Keratinocyte (primary cell): ENCODE results near the gene HCN2. TPM values are rescaled to one million over a fixed set of nuclear protein-coding genes. Genes with fewer than 3 reads are reported as not detected.

Experiments
- DNase-seq: peaks from one replicate; pipeline ENCODE4 v3.0.0-alpha.2; 2011; ENCODE audit warnings: low read depth, missing footprints, low spot score
- FAIRE-seq: peaks from 2 replicates; lab custom pipeline; 2011; peaks lifted over from hg19 to GRCh38; lab: Jason Lieb, UNC
- H2AFZ ChIP-seq: 2 replicates; pipeline ENCODE4 v1.6.0; 2012; ENCODE audit warnings: low read length, control low read depth, inconsistent platforms; ENCODE audit not compliant: control insufficient read depth
- H3K27ac ChIP-seq: 2 replicates; pipeline ENCODE4 v1.5.1; 2011; ENCODE audit warnings: low read length; ENCODE audit not compliant: control insufficient read depth, insufficient read depth
- H3K27me3 ChIP-seq: 3 replicates; pipeline ENCODE4 v1.6.0; 2011; ENCODE audit warnings: low read length; ENCODE audit not compliant: control insufficient read depth, insufficient read depth; ENCODE audit errors: extremely low read depth
- H3K36me3 ChIP-seq, 2 experiments: 2 replicates in 1 of 2; 3 replicates in 1 of 2; pipeline ENCODE4 v1.5.1; 2011; ENCODE audit warnings: low read length in 2 of 2, mild to moderate bottlenecking in 1 of 2; ENCODE audit not compliant: control insufficient read depth in 2 of 2, insufficient read depth in 2 of 2; ENCODE audit errors: extremely low read depth in 1 of 2
- H3K4me1 ChIP-seq: 3 replicates; pipeline ENCODE4 v1.5.1; 2011; ENCODE audit warnings: low read length; ENCODE audit not compliant: control insufficient read depth, insufficient read depth; ENCODE audit errors: extremely low read depth
- H3K4me2 ChIP-seq: 3 replicates; pipeline ENCODE4 v1.6.0; 2011; ENCODE audit warnings: low read depth, low read length; ENCODE audit not compliant: control insufficient read depth, insufficient read depth; ENCODE audit errors: extremely low read depth
- H3K4me3 ChIP-seq, 3 experiments: fragments of 200-600 bp in 1 of 3; sonication (generic) in 1 of 3; 2 replicates in 2 of 3; 3 replicates in 1 of 3; pipeline ENCODE4 v1.5.1; 2011 to 2016; ENCODE audit warnings: low read length in 3 of 3, mild to moderate bottlenecking in 3 of 3, control low read depth in 2 of 3, inconsistent platforms in 1 of 3, low read depth in 1 of 3, mixed read lengths in 1 of 3, mixed run types in 1 of 3, moderate library complexity in 1 of 3; ENCODE audit not compliant: control insufficient read depth in 2 of 3, insufficient read depth in 2 of 3; ENCODE audit errors: extremely low read depth in 1 of 3
- H3K79me2 ChIP-seq: 2 replicates; pipeline ENCODE4 v1.6.0; 2012; ENCODE audit warnings: low read length; ENCODE audit not compliant: control insufficient read depth, insufficient read depth
- H3K9ac ChIP-seq: 3 replicates; pipeline ENCODE4 v1.6.0; 2011; ENCODE audit warnings: low read length; ENCODE audit not compliant: control insufficient read depth, insufficient read depth; ENCODE audit errors: extremely low read depth
- H3K9me1 ChIP-seq: 3 replicates; pipeline ENCODE4 v1.6.0; 2011; ENCODE audit warnings: low read length; ENCODE audit not compliant: control insufficient read depth, insufficient read depth; ENCODE audit errors: extremely low read depth
- H3K9me3 ChIP-seq: 2 replicates; pipeline ENCODE4 v1.5.1; 2012; ENCODE audit warnings: low read depth, low read length; ENCODE audit not compliant: control insufficient read depth
- H4K20me1 ChIP-seq: 3 replicates; pipeline ENCODE4 v1.6.0; 2011; ENCODE audit warnings: low read length; ENCODE audit not compliant: control insufficient read depth, insufficient read depth; ENCODE audit errors: extremely low read depth
- EZH2 ChIP-seq: IDR thresholded peaks from one replicate; pipeline ENCODE4 v1.6.1; 2012; ENCODE audit warnings: inconsistent platforms, mild to moderate bottlenecking, low read length, moderate library complexity
- dilution Hi-C: fragments of 300-500 bp; cut with MboI; formaldehyde crosslinking; loops from one replicate; pipeline ENCODE4 v1.7.0; 2020; ENCODE audit warnings: low sequenced_read_pairs; ENCODE audit not compliant: extremely low pct_ligation_motif_present
- polyA plus RNA-seq, 5 experiments: library from polyadenylated mRNA; depleted of rRNA in 3 of 5; stranded (reverse) in 3 of 5; stranded (forward) in 1 of 5; unstranded in 1 of 5; fragments of >200 nt; gene quantifications; 1 replicate in 1 of 5; 2 replicates in 3 of 5; 3 replicates in 1 of 5; pipeline versions ENCODE4 v1.2.1 to v1.2.3, GENCODE V29; 2011 to 2012; ENCODE audit warnings: missing spikeins in 2 of 5, low read depth in 1 of 5, low replicate concordance in 1 of 5
- TF ChIP-seq, protein P1 (sequence below), 3 experiments: IDR thresholded peaks in 1 of 3; conservative IDR thresholded peaks in 1 of 3; optimal IDR thresholded peaks in 1 of 3; 2 replicates in 2 of 3; 3 replicates in 1 of 3; pipeline versions ENCODE3 to v1.5.1; 2011; ENCODE audit warnings: low read length in 3 of 3, mild to moderate bottlenecking in 3 of 3, moderate library complexity in 2 of 3, control low read depth in 1 of 3, inconsistent platforms in 1 of 3; ENCODE audit not compliant: insufficient read depth in 2 of 3; ENCODE audit errors: extremely low read depth in 1 of 3

HCN2 gene
- polyA plus RNA-seq, 1 donor (not counting 4 experiments of a cell fraction or from before 2014, with no cell fraction given) = 0.13 TPM

DNA sequence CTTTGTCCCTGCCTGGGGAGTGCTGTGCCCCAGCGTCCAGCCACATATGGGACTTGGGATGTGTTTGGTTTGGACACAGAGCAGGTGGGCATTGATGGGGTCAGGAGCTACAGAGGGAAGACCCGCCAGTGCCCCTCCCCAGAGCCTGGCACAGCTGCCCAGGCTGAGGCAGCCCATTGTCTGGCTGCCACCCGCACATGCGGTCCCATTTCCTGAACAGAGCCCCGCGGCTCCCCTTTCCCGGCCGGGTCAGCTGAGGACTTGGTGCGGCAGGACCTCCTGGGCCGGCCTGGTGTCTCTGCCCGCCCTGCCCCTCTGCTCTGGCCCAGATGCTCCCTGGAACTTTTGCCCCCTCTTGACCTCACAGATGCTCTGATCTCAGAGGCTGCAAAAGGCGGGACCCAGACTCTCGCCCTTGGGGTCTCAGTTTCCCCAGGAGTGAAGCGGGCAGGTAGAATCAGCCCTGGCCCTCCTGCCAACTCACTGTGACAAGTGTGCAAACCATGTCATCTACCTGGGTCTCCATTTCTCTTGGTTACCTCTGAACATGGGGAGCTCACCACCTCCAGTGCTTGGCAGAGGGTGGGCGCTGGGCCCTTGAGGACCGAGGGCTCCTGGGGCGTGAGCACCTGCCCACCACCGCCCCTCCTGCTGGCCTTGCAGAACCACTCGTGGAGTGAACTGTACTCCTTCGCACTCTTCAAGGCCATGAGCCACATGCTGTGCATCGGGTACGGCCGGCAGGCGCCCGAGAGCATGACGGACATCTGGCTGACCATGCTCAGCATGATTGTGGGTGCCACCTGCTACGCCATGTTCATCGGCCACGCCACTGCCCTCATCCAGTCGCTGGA is 17.8 kb downstream of the HCN2 start:
- dilution Hi-C loops = no loop called here
- no peaks in the 10 kb centered on the region for H3K9me1 ChIP-seq
- no peak overlapping the region for H3K4me3 ChIP-seq
- H3K4me2 ChIP-seq = no peak overlapping the region
- no peak overlapping the region for H2AFZ ChIP-seq
- FAIRE-seq (no peak), DNase-seq (no peak)
- TF ChIP-seq, protein P1, sequence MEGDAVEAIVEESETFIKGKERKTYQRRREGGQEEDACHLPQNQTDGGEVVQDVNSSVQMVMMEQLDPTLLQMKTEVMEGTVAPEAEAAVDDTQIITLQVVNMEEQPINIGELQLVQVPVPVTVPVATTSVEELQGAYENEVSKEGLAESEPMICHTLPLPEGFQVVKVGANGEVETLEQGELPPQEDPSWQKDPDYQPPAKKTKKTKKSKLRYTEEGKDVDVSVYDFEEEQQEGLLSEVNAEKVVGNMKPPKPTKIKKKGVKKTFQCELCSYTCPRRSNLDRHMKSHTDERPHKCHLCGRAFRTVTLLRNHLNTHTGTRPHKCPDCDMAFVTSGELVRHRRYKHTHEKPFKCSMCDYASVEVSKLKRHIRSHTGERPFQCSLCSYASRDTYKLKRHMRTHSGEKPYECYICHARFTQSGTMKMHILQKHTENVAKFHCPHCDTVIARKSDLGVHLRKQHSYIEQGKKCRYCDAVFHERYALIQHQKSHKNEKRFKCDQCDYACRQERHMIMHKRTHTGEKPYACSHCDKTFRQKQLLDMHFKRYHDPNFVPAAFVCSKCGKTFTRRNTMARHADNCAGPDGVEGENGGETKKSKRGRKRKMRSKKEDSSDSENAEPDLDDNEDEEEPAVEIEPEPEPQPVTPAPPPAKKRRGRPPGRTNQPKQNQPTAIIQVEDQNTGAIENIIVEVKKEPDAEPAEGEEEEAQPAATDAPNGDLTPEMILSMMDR (optimal IDR thresholded peaks at IDR 0.05 in 1 of 3, IDR thresholded peaks at IDR 0.05 in 1 of 3, conservative IDR thresholded peaks at IDR 0.05 in 1 of 3; ENCODE audit: extremely low read depth in 1 of 3, insufficient read depth in 2 of 3, low read length in 3 of 3) = no peak
- no peak for TF ChIP-seq EZH2
- H3K9ac ChIP-seq = no peak overlapping the region
- H4K20me1 ChIP-seq = peaks cover 3% of the 10 kb centered on the region
- H3K4me1 ChIP-seq = peaks cover 18% of the 10 kb centered on the region
- H3K9me3 ChIP-seq = no peaks in the 10 kb centered on the region
- H3K27me3 ChIP-seq = no peaks in the 10 kb centered on the region
- no peaks in the 10 kb centered on the region for H3K79me2 ChIP-seq
- H3K27ac ChIP-seq = no peak overlapping the region
- no peaks in the 10 kb centered on the region for H3K36me3 ChIP-seq

DNA sequence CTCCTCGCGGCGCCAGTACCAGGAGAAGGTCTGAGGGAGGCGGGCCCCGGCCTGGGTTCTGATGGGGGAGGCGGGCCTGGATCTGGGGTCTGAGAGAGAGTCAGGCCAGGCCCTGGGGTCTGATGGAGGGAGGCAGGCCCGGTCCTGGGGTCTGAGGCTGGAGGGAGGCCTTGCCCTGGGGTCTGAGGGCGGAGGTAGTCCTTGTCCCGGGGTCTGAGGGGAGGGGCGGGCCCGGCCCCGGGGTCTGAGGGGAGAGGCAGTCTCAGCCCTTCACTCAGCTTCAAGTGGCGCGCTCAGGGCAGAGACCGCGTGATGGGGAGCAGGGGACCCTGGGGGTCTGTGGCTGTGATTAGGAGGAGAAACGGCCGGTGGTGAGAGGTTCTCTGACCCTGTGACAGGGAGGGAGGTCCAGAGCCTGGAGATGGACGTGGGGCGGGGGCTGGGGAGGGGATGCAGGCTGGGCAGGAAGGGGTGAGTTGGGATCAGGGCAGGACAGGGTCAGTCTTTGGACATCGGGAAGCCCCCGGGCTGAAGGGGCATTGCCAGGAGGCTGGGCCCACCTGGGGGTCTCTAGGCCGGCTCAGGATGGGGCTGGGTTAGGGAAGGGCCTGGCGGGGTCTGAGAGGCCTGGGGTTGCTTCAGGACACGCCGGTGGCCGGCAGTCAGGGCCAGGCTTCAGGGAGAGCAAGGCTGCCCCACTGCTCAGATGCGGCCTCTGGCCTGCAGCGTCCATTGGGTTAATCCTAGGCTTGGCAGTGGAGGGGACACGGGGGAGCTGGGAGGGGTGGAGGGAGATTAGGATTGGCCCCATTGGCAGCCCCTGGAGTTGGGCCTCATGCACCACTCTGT is 18.7 kb downstream of the HCN2 start:
- no peaks in the 10 kb centered on the region for H3K9me1 ChIP-seq
- H3K4me1 ChIP-seq = peaks cover 18% of the 10 kb centered on the region
- H3K27me3 ChIP-seq = no peaks in the 10 kb centered on the region
- H3K9ac ChIP-seq = no peak overlapping the region
- H3K4me3 ChIP-seq = no peak overlapping the region
- H3K4me2 ChIP-seq = no peak overlapping the region
- dilution Hi-C loops = no loop called here
- DNase-seq (no peak), FAIRE-seq (no peak)
- TF ChIP-seq, protein P1 (optimal IDR thresholded peaks at IDR 0.05 in 1 of 3, IDR thresholded peaks at IDR 0.05 in 1 of 3, conservative IDR thresholded peaks at IDR 0.05 in 1 of 3; ENCODE audit: extremely low read depth in 1 of 3, insufficient read depth in 2 of 3, low read length in 3 of 3) = no peak
- no peak for TF ChIP-seq EZH2
- H4K20me1 ChIP-seq = peaks cover 3% of the 10 kb centered on the region
- H3K79me2 ChIP-seq = no peaks in the 10 kb centered on the region
- H3K27ac ChIP-seq = no peak overlapping the region
- no peaks in the 10 kb centered on the region for H3K36me3 ChIP-seq
- no peak overlapping the region for H2AFZ ChIP-seq
- no peaks in the 10 kb centered on the region for H3K9me3 ChIP-seq
